ENCODE results near the gene DYRK1A.

The DYRK1A gene

DNA sequence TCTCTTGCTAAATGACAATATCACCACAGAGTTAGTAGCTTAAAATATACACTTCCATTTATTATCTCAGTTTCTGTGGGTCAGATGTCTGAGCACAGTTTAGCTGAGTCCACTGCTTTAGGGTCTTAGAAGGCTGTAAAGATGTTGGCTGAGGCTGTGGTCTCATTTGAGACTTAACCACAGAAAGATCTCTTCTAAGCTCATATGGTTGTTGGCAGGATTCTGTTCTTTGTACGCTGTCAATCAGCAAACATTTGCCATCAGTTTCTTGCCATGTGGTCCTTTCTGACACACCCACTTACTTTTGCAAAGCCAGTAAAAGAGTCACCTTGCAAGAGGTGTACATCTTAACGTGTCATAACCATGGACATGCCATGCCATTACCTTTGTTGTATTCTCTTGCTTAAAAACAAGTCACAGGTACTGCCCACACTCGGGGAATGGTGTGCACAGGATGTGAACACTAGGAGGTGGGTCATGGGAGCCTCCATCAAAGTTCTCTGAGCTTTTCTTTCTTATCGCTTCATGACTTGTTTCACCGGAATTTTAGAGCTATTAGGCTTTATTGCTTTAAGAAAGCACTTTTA is 18.7 kb downstream of the DYRK1A start:
- DNase-seq, result no peak

- no peak for DNase-seq
These were observed 19.6 kb downstream of the DYRK1A start for GRCh38 chr21:37386151-37386550.

DNA sequence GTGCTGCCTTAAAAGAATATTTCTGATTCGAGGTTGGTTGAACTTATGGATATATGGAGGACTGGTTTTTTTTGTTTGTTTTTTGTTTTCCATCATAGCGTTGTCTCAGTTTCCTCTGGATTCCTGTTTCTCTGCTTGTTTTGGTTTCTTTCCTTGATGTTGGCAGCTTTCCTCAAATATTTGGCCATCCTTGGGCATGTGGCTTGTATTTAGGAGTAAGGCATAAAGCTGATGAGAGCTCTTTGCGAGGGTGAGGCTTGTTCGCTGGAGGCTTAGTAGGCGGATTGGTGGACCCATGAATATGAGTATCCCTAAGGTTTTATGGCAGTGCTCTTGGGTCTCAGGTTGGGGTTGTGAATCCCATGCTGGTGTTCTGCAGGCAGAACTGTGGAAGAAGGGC is 22.9 kb downstream of the DYRK1A start:
- DNase-seq, result no peak

DNA sequence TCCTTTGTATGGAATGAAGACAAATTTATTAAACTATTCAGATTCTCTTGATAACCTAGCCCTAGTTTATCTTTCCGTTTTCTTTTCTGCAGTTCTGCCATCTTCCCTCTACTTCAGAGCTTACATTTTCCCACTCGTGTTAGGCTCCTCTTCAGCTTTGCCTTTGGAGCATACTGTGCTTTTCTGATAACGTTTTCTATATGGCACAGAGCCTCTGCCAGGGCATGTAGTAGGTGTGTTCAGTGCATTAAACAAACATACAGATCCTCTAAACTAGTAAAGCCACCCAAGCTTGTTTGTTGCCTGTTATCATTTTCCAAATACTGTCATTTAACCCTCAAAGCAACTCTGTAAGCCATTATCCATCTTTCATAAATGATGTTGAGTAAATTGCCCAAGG is 25.1 kb downstream of the DYRK1A start:
- no peak for DNase-seq

- DNase-seq, result no peak
These were observed 25.9 kb downstream of the DYRK1A start for GRCh38 chr21:37392441-37392840.

DNA sequence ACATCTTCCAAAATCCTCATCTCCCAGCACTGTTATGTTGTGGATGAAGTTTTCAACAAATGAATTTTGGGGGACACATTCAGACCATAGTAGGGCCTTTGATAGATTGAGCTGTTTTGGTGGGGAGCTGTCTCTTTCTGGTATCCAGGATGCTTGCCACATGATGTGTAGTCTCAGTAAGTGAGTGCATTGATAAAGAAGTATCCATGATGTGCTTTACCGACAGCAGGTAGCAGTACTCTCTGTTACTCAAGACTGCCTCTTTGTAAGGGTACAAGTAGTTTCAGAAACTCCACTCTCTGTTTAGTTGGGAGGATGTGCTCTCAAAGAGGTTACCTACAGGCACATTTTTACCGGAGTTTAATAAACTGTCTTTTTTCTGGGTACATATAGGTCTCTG is 26.5 kb downstream of the DYRK1A start:
- no peak for DNase-seq

DNA sequence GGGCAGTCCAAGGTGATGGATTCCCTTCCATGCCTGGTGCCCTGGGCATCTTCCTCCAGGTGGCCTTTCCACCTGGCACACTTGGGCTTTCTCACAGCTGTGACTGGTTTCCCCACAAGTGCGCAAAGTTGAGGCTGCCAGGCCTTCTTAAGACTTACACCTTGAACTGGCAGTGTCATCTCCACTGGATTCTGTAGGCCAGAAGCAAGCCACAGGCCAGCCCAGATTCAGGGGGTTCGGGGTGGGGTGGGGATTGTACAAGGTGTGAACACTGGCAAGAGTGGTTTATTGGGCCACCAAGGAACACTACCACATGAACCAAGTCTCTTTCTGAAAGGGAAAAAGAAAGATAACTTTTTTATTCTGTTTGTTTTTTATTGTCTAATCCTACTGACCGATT is 27.2 kb downstream of the DYRK1A start:
- DNase-seq, result no peak

- no peak for DNase-seq
These were observed 29.4 kb downstream of the DYRK1A start for GRCh38 chr21:37395961-37396360.

DNA sequence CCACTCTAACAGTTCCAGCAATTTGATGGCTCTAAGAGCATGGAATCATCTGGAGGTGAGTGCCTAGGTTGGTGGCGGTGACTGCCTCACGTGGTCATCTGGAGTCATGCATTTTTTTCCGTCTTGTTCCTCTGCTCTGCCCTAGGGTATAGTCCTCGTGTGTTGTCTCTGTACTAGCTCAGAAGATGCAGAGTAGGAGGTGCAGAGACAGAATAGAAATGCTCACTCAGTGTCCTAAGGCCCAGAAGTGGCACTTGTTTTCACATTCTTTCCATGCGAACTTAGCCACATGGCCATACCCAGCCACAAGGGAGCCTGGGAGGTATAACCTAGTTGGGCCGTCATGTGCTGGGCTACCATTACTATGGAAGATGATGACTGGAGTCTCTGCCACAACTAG is 30.3 kb downstream of the DYRK1A start:
- no peak for DNase-seq

DNA sequence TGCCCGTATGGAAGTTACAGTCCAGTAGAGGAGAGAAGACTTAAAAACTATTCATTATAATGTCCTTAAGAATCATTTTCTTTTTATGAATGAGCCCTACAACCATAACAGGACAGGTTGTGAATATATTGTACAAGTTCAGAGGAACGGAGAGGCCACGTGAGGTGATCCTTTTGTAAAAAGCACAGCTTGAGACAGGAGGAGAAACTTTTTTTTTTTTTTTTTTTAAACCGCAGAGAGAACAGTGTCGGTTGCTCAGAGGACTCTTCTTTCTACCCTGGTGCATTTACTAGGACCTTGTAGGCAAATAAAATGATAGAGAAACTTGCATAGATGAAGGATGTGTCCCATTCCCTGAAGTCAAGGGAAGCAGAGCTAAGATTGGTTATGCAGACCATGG is 32.1 kb downstream of the DYRK1A start:
- no peak for DNase-seq

DNA sequence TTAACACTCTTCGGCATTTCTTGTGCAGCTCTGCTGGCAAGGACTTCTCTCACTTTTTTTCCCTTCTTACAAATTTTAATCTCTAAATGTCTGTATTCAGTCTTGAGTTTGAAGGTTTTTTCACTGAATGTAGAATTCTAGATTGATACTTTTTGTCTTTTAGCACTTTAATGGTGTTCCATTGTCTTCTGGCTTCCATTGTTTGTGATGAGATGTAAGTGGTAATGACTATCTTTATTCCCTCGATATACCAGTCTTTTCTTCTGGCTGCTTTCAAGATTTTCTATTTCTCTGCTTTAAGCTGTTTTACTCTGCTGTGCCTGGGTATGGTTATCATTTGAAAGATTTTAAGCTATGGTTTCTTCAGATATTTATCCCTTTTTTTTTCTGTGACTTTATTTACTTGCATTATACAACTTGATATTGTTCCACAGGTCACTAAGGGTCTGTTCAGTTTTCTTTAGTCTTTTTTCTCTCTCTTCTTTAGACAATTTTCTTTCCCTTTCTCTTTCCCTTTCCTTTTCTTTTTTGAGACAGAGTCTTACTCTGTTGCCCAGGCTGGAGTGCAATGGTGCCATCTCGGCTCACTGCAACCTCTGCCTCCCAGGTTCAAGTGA is 35.8 kb downstream of the DYRK1A start:
- DNase-seq, result no peak

DNA sequence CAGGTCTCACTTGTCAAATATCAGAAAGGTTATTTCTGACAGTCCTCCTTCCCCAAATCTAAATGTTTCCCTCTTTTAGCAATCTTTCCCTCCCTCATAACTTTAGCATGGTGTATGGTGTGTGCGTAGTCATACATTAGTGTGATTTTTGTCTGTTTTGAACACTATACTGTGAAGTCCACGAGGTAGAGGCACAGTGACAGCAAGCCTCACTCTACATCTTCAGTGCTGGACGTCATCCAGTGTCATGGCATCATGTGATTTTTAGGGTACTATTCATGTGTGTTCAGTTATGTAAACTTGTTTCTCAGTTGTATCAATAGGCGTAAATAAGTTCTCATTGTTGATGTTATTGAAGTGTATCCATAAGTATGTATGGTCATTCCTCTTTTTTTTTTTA is 39.1 kb downstream of the DYRK1A start:
- no peak for DNase-seq

- DNase-seq, result no peak
These were observed 41.3 kb downstream of the DYRK1A start for GRCh38 chr21:37407719-37408420.

GRCh38 chr21:37408464-37409193 is 42.1 kb downstream of the DYRK1A start:
- no peak for DNase-seq

DNA sequence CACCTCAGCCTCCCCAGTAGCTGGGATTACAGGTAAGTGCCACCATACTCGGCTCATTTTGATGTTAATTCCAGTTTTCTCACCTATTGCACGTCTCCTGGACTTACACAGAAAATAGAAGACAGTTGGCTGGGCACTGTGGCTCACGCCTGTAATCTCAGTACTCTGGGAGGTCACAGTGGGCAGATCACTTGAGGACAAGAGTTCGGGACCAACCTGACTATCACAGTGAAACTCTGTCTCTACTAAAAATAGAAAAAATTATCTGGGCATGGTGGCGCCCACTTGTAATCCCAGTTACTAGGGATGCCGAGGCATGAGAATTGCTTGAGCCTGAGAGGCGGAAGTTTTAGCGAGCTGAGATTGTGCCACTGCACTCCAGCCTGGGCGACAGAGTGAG is 44.1 kb downstream of the DYRK1A start:
- no peak for DNase-seq

DNA sequence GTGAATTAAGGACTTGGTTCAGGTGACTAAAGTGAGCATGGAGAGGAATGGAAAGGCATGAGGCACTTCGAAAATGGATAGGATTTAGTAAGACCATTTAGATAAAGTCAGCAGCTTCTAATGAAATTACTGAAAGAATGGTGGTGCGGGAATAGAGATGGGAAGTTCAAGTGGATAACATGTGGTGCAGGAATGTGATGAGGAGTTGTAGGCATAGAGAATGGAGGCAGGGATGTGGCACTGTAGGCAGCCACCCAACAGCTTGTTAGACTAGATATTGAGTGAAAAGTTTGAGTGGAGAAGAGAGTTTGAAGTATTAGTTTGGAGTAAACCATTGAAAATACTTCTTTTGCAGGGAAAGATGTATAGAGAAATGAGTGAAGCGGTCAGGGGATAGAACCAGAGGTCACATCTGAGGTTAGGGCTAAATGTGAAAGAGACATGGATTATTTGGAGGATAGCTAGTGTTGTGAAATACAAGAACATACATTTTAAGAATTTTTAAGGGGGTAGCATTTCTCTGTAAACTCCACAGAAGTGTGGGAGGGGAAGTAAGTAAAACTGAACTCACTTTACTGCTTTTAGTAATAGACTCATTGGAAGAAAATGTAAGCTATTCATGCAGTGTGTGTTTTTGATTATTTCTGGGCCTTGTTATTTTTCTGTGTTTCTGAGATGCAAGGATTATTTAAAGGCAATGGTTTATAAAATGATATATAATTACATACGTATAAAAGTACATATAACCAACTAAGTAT is 46.2 kb downstream of the DYRK1A start:
- no peak for DNase-seq

DNA sequence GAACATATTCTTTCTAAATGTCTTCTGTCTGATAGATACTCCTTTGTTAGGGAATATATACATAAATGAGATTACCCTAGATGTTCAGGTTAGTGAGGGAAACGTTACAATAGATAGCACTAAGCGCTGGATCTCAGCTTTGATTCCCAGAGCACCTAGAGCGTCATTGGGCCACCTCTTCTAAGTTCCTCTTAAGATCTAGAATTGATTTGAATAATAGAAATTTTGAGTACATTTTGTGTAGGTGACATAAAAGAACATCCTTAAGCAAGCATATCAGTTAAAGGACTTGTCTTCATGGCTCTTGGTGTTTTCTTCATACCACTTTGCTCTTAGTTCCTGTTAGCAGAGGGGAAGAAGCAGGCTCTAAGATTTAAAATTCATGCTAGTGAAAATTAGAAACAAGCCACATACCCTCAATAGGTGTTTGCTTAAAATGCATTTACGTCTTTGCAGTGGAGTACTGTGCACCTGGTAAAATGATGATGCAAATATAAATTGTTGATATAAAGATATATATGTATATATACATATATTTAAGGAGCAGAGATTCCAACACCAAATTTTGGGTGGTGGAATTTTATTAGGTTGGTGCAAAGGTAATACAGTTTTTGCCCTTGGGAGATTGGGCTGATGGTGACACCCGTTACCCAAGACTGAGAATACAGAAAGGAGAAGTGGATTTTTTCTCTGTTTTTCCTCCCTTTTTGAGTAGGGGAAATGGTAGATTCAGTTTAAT is 47.1 kb downstream of the DYRK1A start:
- DNase-seq, result no peak

GRCh38 chr21:37414292-37415253 is 48.0 kb downstream of the DYRK1A start:
- DNase-seq, result no peak

- DNase-seq, result no peak
These were observed 49.4 kb downstream of the DYRK1A start for GRCh38 chr21:37415939-37416338.

- no peak for DNase-seq
These were observed 50.3 kb downstream of the DYRK1A start for GRCh38 chr21:37416914-37417313.

GRCh38 chr21:37419228-37419906 is 52.8 kb downstream of the DYRK1A start:
- no peak for DNase-seq
